NCI-H187 treated with DMSO at 0.1 percent for 48 hours (cell line): Measurements from ENCODE around the gene NANOS3.

ENCODE experiments used
- DNase-seq: peaks from one replicate; lab custom pipeline; 2025; lab: John Stamatoyannopoulos, UW

The NANOS3 gene

GRCh38 chr19:13876834-13877233, at the start of gene NANOS3:
TSS of gene NANOS3 (plus strand) at chr19:13877134. CDS start at chr19:13877249, 115 bp downstream.
- DNase-seq: no peak

GRCh38 chr19:13827656-13828055, 49.3 kb upstream of the NANOS3 start:
- no peak for DNase-seq

- DNase-seq: no peak
These were observed 46.7 kb upstream of the NANOS3 start for GRCh38 chr19:13830114-13830740.

- no peak for DNase-seq
These were observed 46.0 kb upstream of the NANOS3 start for GRCh38 chr19:13830741-13831536.

GRCh38 chr19:13831537-13832467, 45.1 kb upstream of the NANOS3 start:
- no peak for DNase-seq

GRCh38 chr19:13833330-13834243, 43.3 kb upstream of the NANOS3 start:
- no peak for DNase-seq

GRCh38 chr19:13834244-13835069, 42.5 kb upstream of the NANOS3 start:
- DNase-seq: no peak

- DNase-seq: no peak
These were observed 40.9 kb upstream of the NANOS3 start for GRCh38 chr19:13835791-13836723.

- no peak for DNase-seq
These were observed 38.4 kb upstream of the NANOS3 start for GRCh38 chr19:13838435-13839129.

- DNase-seq: no peak
These were observed 37.6 kb upstream of the NANOS3 start for GRCh38 chr19:13839130-13839937.

- DNase-seq: no peak
These were observed 37.0 kb upstream of the NANOS3 start for GRCh38 chr19:13839938-13840304.

GRCh38 chr19:13840305-13841085, 36.4 kb upstream of the NANOS3 start:
- no peak for DNase-seq

- DNase-seq: no peak
These were observed 35.6 kb upstream of the NANOS3 start for GRCh38 chr19:13841086-13841961.

GRCh38 chr19:13841962-13842290, 35.0 kb upstream of the NANOS3 start:
- DNase-seq: no peak

GRCh38 chr19:13842291-13843103, 34.4 kb upstream of the NANOS3 start:
- DNase-seq: no peak
